K562 (cell line): ENCODE results near the gene ABCG5. TPM values are rescaled to one million over a fixed set of nuclear protein-coding genes. Genes with fewer than 3 reads are reported as not detected.

Experiments
- ATAC-seq: fragments of 200-7000 bp; cut with Tn5 transposase; 3 replicates; pipeline ENCODE4 v1.9.1; 2020; ENCODE audit warnings: moderate library complexity
- BruUV-seq: library from RNA; stranded (reverse); fragments of 400-500 nt; replicated peaks from 2 replicates; lab custom pipeline; 2021; lab: Mats Ljungman, UMichigan
- CTCF ChIA-PET: fragments of 300-600 bp; formaldehyde crosslinking; extraction: SDS; loops from one replicate; lab custom pipeline; 2021; ENCODE audit warnings: low intra/inter-chr PET ratio; lab: Yijun Ruan, JAX
- POLR2A ChIA-PET: fragments of 300-600, 350-650 bp; sonication (Branson Sonifier 250); formaldehyde crosslinking; extraction: SDS; loops from one replicate; lab custom pipeline; 2021; ENCODE audit warnings: antibody characterized with exemption, inconsistent platforms; lab: Yijun Ruan, JAX
- DNase-seq, 4 experiments: peaks; one replicate each; pipeline versions ENCODE4 v3.0.0 to v3.0.0-alpha.2; 2011 to 2018; ENCODE audit warnings: low spot score in 3 of 4, mixed read lengths in 3 of 4; ENCODE audit errors: extremely low read depth in 1 of 4
- FAIRE-seq: peaks from 2 replicates; lab custom pipeline; 2011; peaks lifted over from hg19 to GRCh38; lab: Jason Lieb, UNC
- H2AFZ ChIP-seq: 2 replicates; pipeline ENCODE4 v1.6.0; 2011; ENCODE audit warnings: low read depth, low read length, control low read depth, inconsistent platforms
- H3K27ac ChIP-seq: fragments of 200-600 bp; 3 replicates; pipeline ENCODE4 v1.8.0; 2011; ENCODE audit warnings: low read depth, mild to moderate bottlenecking, control low read depth, inconsistent platforms, low read length, moderate library complexity, mixed read lengths; ENCODE audit errors: extremely low read depth
- H3K27me3 ChIP-seq, 2 experiments: fragments of 300-600 bp in 1 of 2; 2 replicates in 1 of 2; 3 replicates in 1 of 2; pipeline versions ENCODE4 v1.6.0 to v1.8.0; 2011; ENCODE audit warnings: inconsistent platforms in 2 of 2, low read length in 2 of 2, mild to moderate bottlenecking in 1 of 2, mixed read lengths in 1 of 2, moderate library complexity in 1 of 2; ENCODE audit not compliant: control insufficient read depth in 2 of 2, insufficient read depth in 2 of 2
- H3K36me3 ChIP-seq: fragments of 300-600 bp; 3 replicates; pipeline ENCODE4 v1.8.0; 2011; ENCODE audit warnings: mild to moderate bottlenecking, low read length, inconsistent platforms; ENCODE audit not compliant: control insufficient read depth, insufficient read depth
- H3K4me1 ChIP-seq, 2 experiments: fragments of 200-600 bp in 1 of 2; replicated peaks in 1 of 2; 2 replicates in 1 of 2; 3 replicates in 1 of 2; pipeline versions ENCODE4 v1.5.1 to v1.8.0; 2011; ENCODE audit warnings: inconsistent platforms in 2 of 2, low read length in 2 of 2, mild to moderate bottlenecking in 1 of 2, mixed read lengths in 1 of 2, moderate library complexity in 1 of 2; ENCODE audit not compliant: control insufficient read depth in 2 of 2, insufficient read depth in 2 of 2
- H3K4me2 ChIP-seq: 2 replicates; pipeline ENCODE4 v1.6.1; 2011; ENCODE audit warnings: low read length, control low read depth, inconsistent platforms, mixed read lengths; ENCODE audit not compliant: insufficient read depth
- H3K4me3 ChIP-seq: fragments of 200-600 bp; sonication (generic), shearing (Covaris generic); 2 replicates; pipeline ENCODE4 v1.5.1; 2016; ENCODE audit warnings: control low read depth, inconsistent platforms
- H3K79me2 ChIP-seq: fragments of 200-600 bp; 3 replicates; pipeline ENCODE4 v1.8.0; 2011; ENCODE audit warnings: low read length, inconsistent platforms; ENCODE audit not compliant: control insufficient read depth, insufficient read depth
- H3K9ac ChIP-seq, 2 experiments: 2 replicates each; pipeline versions ENCODE4 v1.6.0 to v1.6.1; 2011; ENCODE audit warnings: low read depth in 2 of 2, low read length in 2 of 2, control low read depth in 1 of 2, inconsistent platforms in 1 of 2, mild to moderate bottlenecking in 1 of 2, mixed read lengths in 1 of 2; ENCODE audit not compliant: insufficient read depth in 1 of 2
- H3K9me1 ChIP-seq: one replicate; pipeline ENCODE4 v1.6.0; 2011; ENCODE audit warnings: inconsistent platforms, mild to moderate bottlenecking, low read length, moderate library complexity; ENCODE audit not compliant: control insufficient read depth, insufficient read depth
- H3K9me3 ChIP-seq: replicated peaks from 2 replicates; pipeline ENCODE4 v1.5.1; 2011; ENCODE audit warnings: low read depth, low read length, inconsistent platforms; ENCODE audit not compliant: control insufficient read depth, insufficient read depth
- H4K20me1 ChIP-seq: replicated peaks from 2 replicates; pipeline ENCODE4 v1.6.1; 2011; ENCODE audit warnings: low read length, inconsistent platforms, mixed read lengths; ENCODE audit not compliant: control insufficient read depth, insufficient read depth
- COPS2 ChIP-seq: fragments of 450-650 bp; conservative IDR thresholded peaks from 2 replicates; pipeline ENCODE4 v1.6.1; 2016; ENCODE audit warnings: mild to moderate bottlenecking, moderate library complexity
- EGR1 ChIP-seq: fragments of 450-650 bp; conservative IDR thresholded peaks from 2 replicates; pipeline ENCODE4 v1.6.1; 2017; ENCODE audit warnings: mild to moderate bottlenecking
- FOXK2 ChIP-seq, 2 experiments: fragments of 450-650 bp; IDR thresholded peaks in 1 of 2; conservative IDR thresholded peaks in 1 of 2; 2 replicates each; pipeline ENCODE4 v1.6.1; 2016; ENCODE audit warnings: low read depth in 2 of 2, mild to moderate bottlenecking in 1 of 2
- NR3C1 ChIP-seq: sonication (generic); formaldehyde crosslinking; IDR thresholded peaks from 2 replicates; pipeline ENCODE4 v1.8.1; 2022; ENCODE audit warnings: missing genetic modification reagents
- RBM17 ChIP-seq: fragments of 200-400 bp; formaldehyde crosslinking; IDR thresholded peaks from 2 replicates; pipeline ENCODE4 v1.6.1; 2017; ENCODE audit warnings: low read depth, mild to moderate bottlenecking, low read length, borderline replicate concordance
- TBL1XR1 ChIP-seq, 2 experiments: IDR thresholded peaks; 2 replicates each; pipeline ENCODE4 v1.6.1; 2012; ENCODE audit warnings: improper control_type of control experiment in 2 of 2, low read length in 2 of 2, mild to moderate bottlenecking in 1 of 2
- TCF3 ChIP-seq: sonication (generic); formaldehyde crosslinking; IDR thresholded peaks from 2 replicates; pipeline ENCODE4 v1.4.0; 2020; ENCODE audit warnings: mild to moderate bottlenecking, missing genetic modification reagents
- ZNF197 ChIP-seq: fragments of 200-800 bp; sonication (Bioruptor generic); IDR thresholded peaks from 2 replicates; pipeline ENCODE4 v1.6.1; 2016; ENCODE audit warnings: low read depth, missing genetic modification characterization, missing compliant biosample characterization
- ZNF24 ChIP-seq: fragments of 450-650 bp; IDR thresholded peaks from 2 replicates; pipeline ENCODE4 v1.6.1; 2016
- ZNF586 ChIP-seq: fragments of 450-650 bp; formaldehyde crosslinking; conservative IDR thresholded peaks from 2 replicates; pipeline ENCODE4 v1.4.0; 2020; ENCODE audit warnings: mild to moderate bottlenecking, moderate library complexity
- WGBS: fragments of 100-300 bp; shearing (Covaris generic); methylation state at CpG from one replicate; pipeline ENCODE4 v1.1.6; 2016; ENCODE audit warnings: low coverage, mixed read lengths; ENCODE audit not compliant: insufficient coverage; ENCODE audit errors: missing lambda C conversion rate; 5-methylcytosine and 5-hydroxymethylcytosine counted together
- in situ Hi-C: fragments of 300-500 bp; cut with MboI; formaldehyde crosslinking; loops from 4 replicates; pipeline ENCODE4 v1.15.0; 2018; ENCODE audit warnings: inconsistent platforms, mixed read lengths
- intact Hi-C: fragments of 100-400 bp; cut with micrococcal nuclease; formaldehyde crosslinking; loops from 2 replicates; pipeline ENCODE4 v1.14.2; 2022
- polyA plus RNA-seq, 8 experiments: library from polyadenylated mRNA; depleted of rRNA in 4 of 8; stranded (reverse) in 5 of 8; unstranded in 3 of 8; fragments of >200 nt; fragmentation: Nextera tagmentation in 2 of 8; fragmentation: Illumina TruSeq in 1 of 8; extraction: Ambion mirVana in 2 of 8; extraction: Trizol in 1 of 8; gene quantifications; 2 replicates each; pipeline versions ENCODE4 v1.2.1 to v1.2.3, GENCODE V29; 2011 to 2014; ENCODE audit warnings: inconsistent platforms in 1 of 8, missing spikeins in 1 of 8
- total RNA-seq, 7 experiments: library from RNA; depleted of rRNA in 6 of 7; stranded (reverse); fragments of >200 nt in 6 of 7; fragmentation: Illumina TruSeq in 2 of 7; extraction: Trizol in 2 of 7; gene quantifications; 2 replicates each; pipeline versions ENCODE4 v1.2.1 to v1.2.3, GENCODE V29; 2011 to 2021; ENCODE audit warnings: low replicate concordance in 1 of 7
- TF ChIP-seq, protein P1 (sequence below): fragments of 250-450 bp; sonication (Bioruptor Pico); IDR thresholded peaks from 2 replicates; pipeline ENCODE4 v1.5.0; 2021; ENCODE audit warnings: mild to moderate bottlenecking, moderate library complexity
- TF ChIP-seq, protein P2 (sequence below): fragments of 200-800 bp; sonication (Bioruptor generic); IDR thresholded peaks from 2 replicates; pipeline ENCODE4 v1.6.1; 2017; ENCODE audit warnings: missing genetic modification characterization, missing compliant biosample characterization
- TF ChIP-seq, protein P3 (sequence below): fragments of 450-650 bp; IDR thresholded peaks from 2 replicates; pipeline ENCODE4 v1.6.1; 2018; ENCODE audit not compliant: partially characterized antibody

The ABCG5 gene
- total and polyA plus RNA-seq, 9 of the 15 experiments (the other 6 are each of a cell fraction or from before 2014, with no cell fraction given), result 0.01 TPM; not detected in 7

DNA sequence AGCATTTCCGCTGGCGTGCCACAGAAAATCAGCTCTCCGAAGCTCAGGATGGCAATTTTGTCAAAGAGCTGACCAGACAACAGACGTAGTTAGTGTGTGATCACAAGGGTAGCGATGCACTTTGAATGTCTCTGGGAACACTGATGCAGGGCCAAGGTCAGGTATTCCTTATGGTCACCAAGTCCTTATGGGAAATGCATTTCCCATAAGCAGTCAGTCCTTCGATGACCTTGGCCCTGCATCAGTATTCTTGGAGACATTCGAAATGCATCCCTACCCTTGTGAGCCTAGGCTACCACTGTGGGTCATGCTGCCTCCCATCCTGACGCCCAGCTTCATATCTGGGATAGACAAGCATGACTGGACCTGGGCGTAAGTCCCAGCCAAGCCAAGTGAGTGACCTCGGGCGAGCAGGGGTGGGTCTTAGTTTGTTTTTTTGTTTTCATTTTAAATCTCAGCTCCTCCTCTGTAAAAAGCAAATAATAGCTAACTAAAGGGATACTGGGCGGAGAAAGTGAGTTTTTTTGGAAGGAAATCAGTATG, 13.6 kb downstream of the ABCG5 start (continued):
- TF ChIP-seq, protein P1, sequence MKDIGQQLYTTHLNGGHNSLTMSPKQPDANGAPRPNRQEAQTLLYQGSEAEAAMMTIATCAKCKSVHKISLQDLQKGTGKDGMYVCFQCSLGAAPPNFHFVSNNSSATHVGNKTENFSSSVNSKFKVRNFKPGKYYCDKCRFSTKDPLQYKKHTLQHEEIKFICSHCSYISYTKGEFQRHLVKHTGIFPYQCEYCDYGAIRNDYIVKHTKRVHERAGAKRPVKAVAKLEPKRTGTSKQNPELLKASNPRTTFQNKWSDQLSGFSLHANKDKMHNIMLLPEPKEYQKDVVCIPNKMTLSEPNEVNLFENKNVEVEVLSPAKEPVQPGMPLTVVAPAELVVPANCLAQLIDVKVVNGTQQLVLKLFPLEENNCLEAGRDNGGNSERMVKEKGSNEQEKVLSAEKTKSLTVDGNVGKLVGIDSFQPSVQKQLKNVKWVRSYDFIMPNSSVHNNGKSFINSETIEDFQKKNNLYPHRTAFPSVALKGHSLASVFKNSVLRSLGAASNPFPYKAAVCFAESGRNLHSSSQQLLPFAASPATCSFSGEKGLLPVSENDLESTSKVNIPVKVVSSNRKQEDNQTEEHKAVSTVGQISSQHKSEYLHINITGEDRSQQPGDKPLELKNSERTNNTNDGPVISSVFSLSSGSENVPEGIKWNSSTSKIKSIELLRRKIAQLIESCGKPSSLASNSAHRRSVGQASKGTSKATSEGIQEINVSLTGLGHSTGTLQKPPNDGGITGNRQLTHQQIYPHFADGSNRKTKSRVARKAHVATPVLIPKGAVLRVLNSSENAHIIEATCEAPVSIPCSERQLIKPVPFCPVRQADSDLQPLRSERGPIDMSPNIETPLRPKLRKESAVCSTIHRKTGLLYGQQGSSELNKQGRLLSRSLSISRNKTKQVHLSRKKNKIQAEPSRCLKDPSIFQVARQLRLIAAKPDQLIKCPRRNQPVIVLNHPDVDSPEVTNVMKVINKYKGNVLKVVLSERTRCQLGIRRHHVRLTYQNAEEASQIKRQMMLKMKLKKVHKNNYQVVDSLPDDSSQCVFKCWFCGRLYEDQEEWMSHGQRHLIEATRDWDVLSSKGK, result no peak

DNA sequence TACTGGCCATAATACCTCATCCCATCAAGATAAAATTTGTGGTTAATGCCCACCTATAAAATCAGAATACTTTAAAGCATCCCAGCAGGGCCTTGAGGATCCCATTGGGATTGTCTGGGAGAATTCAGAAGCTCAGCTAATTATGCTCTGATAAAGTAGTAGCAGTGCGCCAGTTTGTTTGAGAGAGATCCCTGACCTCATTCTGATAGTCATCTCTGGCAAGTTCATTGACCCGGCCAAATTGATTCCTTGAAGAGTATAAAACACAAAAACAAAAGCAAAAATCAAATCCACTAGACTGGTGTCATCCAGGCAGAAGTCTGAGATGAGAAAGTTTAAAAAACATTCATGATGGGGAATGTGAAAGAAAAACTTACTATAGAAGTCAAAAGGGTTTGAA, 14.1 kb downstream of the ABCG5 start:
- H3K4me3 ChIP-seq, result no peak overlapping the region
- H3K27me3 ChIP-seq, result peaks cover 13 to 33% of the 10 kb centered on the region in 2 experiments; a peak in 4 of 5 replicates
- H3K27ac ChIP-seq, result no peak overlapping the region
- H3K79me2 ChIP-seq, result no peaks in the 10 kb centered on the region
- H3K9me1 ChIP-seq, result no peaks in the 10 kb centered on the region
- H3K4me1 ChIP-seq, result no peaks in the 10 kb centered on the region
- no peak overlapping the region for H3K4me2 ChIP-seq
- H3K9me3 ChIP-seq, result no peaks in the 10 kb centered on the region
- WGBS, result 11% methylated on average over 2 of the region's 2 CpGs
- POLR2A ChIA-PET, result interaction anchor here (0.6 to 1.5 kb wide), 2 partner anchors 10 to 11 kb away, joined by 3 to 6 read pairs; no protein-coding TSS in a partner anchor
- no peak overlapping the region for H3K9ac ChIP-seq
- CTCF ChIA-PET, result no interaction called here
- no peak for FAIRE-seq
- in situ Hi-C loops, result no loop called here
- no peak for DNase-seq
- H3K36me3 ChIP-seq, result no peaks in the 10 kb centered on the region
- H4K20me1 ChIP-seq, result no peaks in the 10 kb centered on the region; the same call in 1 of the 2 replicates
- BruUV-seq, result no TSS peak
- no peak for ATAC-seq
- no peak overlapping the region for H2AFZ ChIP-seq
- intact Hi-C loops, result no loop called here
- TF ChIP-seq COPS2, result no peak
- TF ChIP-seq EGR1, result no peak
- no peak for TF ChIP-seq ZNF24
- TF ChIP-seq, protein P2, sequence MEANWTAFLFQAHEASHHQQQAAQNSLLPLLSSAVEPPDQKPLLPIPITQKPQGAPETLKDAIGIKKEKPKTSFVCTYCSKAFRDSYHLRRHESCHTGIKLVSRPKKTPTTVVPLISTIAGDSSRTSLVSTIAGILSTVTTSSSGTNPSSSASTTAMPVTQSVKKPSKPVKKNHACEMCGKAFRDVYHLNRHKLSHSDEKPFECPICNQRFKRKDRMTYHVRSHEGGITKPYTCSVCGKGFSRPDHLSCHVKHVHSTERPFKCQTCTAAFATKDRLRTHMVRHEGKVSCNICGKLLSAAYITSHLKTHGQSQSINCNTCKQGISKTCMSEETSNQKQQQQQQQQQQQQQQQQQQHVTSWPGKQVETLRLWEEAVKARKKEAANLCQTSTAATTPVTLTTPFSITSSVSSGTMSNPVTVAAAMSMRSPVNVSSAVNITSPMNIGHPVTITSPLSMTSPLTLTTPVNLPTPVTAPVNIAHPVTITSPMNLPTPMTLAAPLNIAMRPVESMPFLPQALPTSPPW (CRISPR knock-in tag), result no peak
- no peak for TF ChIP-seq FOXK2 (conservative IDR thresholded peaks at IDR 0.05 in 1 of 2, IDR thresholded peaks at IDR 0.05 in 1 of 2; ENCODE audit: low read depth in 2 of 2)
- TF ChIP-seq, protein P3, sequence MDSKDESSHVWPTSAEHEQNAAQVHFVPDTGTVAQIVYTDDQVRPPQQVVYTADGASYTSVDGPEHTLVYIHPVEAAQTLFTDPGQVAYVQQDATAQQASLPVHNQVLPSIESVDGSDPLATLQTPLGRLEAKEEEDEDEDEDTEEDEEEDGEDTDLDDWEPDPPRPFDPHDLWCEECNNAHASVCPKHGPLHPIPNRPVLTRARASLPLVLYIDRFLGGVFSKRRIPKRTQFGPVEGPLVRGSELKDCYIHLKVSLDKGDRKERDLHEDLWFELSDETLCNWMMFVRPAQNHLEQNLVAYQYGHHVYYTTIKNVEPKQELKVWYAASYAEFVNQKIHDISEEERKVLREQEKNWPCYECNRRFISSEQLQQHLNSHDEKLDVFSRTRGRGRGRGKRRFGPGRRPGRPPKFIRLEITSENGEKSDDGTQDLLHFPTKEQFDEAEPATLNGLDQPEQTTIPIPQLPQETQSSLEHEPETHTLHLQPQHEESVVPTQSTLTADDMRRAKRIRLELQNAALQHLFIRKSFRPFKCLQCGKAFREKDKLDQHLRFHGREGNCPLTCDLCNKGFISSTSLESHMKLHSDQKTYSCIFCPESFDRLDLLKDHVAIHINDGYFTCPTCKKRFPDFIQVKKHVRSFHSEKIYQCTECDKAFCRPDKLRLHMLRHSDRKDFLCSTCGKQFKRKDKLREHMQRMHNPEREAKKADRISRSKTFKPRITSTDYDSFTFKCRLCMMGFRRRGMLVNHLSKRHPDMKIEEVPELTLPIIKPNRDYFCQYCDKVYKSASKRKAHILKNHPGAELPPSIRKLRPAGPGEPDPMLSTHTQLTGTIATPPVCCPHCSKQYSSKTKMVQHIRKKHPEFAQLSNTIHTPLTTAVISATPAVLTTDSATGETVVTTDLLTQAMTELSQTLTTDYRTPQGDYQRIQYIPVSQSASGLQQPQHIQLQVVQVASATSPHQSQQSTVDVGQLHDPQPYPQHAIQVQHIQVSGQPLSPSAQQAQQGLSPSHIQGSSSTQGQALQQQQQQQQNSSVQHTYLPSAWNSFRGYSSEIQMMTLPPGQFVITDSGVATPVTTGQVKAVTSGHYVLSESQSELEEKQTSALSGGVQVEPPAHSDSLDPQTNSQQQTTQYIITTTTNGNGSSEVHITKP, result no peak
- no peak for TF ChIP-seq TCF3 (CRISPR knock-in tag)
- TF ChIP-seq ZNF586 (CRISPR knock-in tag), result no peak
- no peak for TF ChIP-seq NR3C1 (CRISPR knock-in tag)
- TF ChIP-seq ZNF197 (CRISPR knock-in tag), result no peak
- TF ChIP-seq RBM17, result no peak
- no peak for TF ChIP-seq TBL1XR1 (IDR thresholded peaks at IDR 0.05; ENCODE audit: low read length in 2 of 2)
